WTC11 (cell line): Measurements from ENCODE around the gene TRIM16. TPM values are rescaled to one million over a fixed set of nuclear protein-coding genes. Genes with fewer than 3 reads are reported as not detected.
"Not testable (repeated sequence)": the region's sequence is repeated elsewhere in the genome, so short reads cannot be mapped to it uniquely, and the experiment has no call there.

ENCODE experiments used
- ATAC-seq: fragments of 200-7000 bp; cut with Tn5 transposase; 2 replicates; pipeline ENCODE4 v1.10.0; 2021; ENCODE audit warnings: mild to moderate bottlenecking, moderate library complexity
- Bru-seq: library from RNA; stranded (reverse); fragments of 400-500 nt; gene quantifications from one replicate; lab custom pipeline; 2021; lab: Mats Ljungman, UMichigan
- CTCF ChIA-PET: fragments of 300-600 bp; sonication (Branson Sonifier 250); formaldehyde crosslinking; loops from one replicate; lab custom pipeline; 2021; ENCODE audit warnings: antibody characterized with exemption; lab: Charles Lee
- POLR2A ChIA-PET: fragments of 350-600 bp; sonication (Branson Sonifier 250); formaldehyde crosslinking; loops from one replicate; lab custom pipeline; 2021; ENCODE audit warnings: antibody characterized with exemption; lab: Charles Lee
- DNase-seq: peaks from one replicate; pipeline ENCODE4 v3.0.0; 2021; ENCODE audit warnings: low spot score
- H3K27ac Mint-ChIP-seq: 2 replicates; pipeline ENCODE4 v1.8.0; 2021; ENCODE audit warnings: mixed read lengths
- H3K27me3 Mint-ChIP-seq: 2 replicates; pipeline ENCODE4 v1.8.0; 2021; ENCODE audit warnings: low read depth, mild to moderate bottlenecking, moderate library complexity, mixed read lengths
- H3K36me3 Mint-ChIP-seq: 2 replicates; pipeline ENCODE4 v1.8.0; 2021; ENCODE audit warnings: mixed read lengths
- H3K4me1 Mint-ChIP-seq: 2 replicates; pipeline ENCODE4 v1.8.0; 2022; ENCODE audit warnings: mixed read lengths
- H3K4me3 Mint-ChIP-seq: 2 replicates; pipeline ENCODE4 v1.8.0; 2021; ENCODE audit warnings: mild to moderate bottlenecking, moderate library complexity, mixed read lengths
- H3K9me3 Mint-ChIP-seq: 2 replicates; pipeline ENCODE4 v1.8.0; 2021; ENCODE audit warnings: mixed read lengths
- GABPB1 ChIP-seq: sonication (generic); formaldehyde crosslinking; IDR thresholded peaks from 2 replicates; pipeline ENCODE4 v1.8.1; 2023; ENCODE audit warnings: mild to moderate bottlenecking, missing genetic modification reagents
- MAX ChIP-seq: sonication (generic); formaldehyde crosslinking; IDR thresholded peaks from 2 replicates; pipeline ENCODE4 v1.8.0; 2022; ENCODE audit warnings: mild to moderate bottlenecking, missing genetic modification reagents
- long read RNA-seq, 3 experiments: library from RNA in 1 of 3; library from capped mRNA in 1 of 3; library from polyadenylated mRNA in 1 of 3; unstranded in 2 of 3; stranded (forward) in 1 of 3; transcript quantifications; one replicate each; pipeline ENCODE4 v2.0.0, GENCODE V29; 2021
- total RNA-seq: library from RNA; stranded (reverse); gene quantifications from 3 replicates; pipeline ENCODE4 v1.2.3, GENCODE V29; 2021

Gene TRIM16
- total RNA-seq (20.6 to 27.8 TPM (median 26.8 TPM) in 3 replicates), Bru-seq, nascent RNA (percentile 86 among the genes with signal in this experiment)
- long read RNA-seq, experiment 1, partial matches to known transcripts = 12 of 28 reads
- long read RNA-seq, experiment 1, other reads (novel, unspliced or antisense) = 14 of 28 reads
- long read RNA-seq, experiment 2, partial matches to known transcripts = 2 of 16 reads
- long read RNA-seq, experiment 2, other reads (novel, unspliced or antisense) = 11 of 16 reads
- long read RNA-seq, experiment 3, partial matches to known transcripts = 0 of 4 reads
- long read RNA-seq, experiment 3, other reads (novel, unspliced or antisense) = 4 of 4 reads

GRCh38 chr17:15683824-15684478 lies at the start of gene TRIM16:
TRIM16 (minus strand) TSS chr17:15684311; CDS start chr17:15651609, 32,702 bp downstream.
- POLR2A ChIA-PET, H3K27ac Mint-ChIP-seq, H3K9me3 Mint-ChIP-seq, H3K27me3 Mint-ChIP-seq: not testable (repeated sequence)
- DNase-seq = peak; percentile 41
- peak; percentile 82 for ATAC-seq
- H3K4me1 Mint-ChIP-seq = peaks cover 14% of the 10 kb centered on the region
- TF ChIP-seq GABPB1 (CRISPR knock-in tag) (0 out of 2 replicates have a peak, but pooled peaks have one; percentile 43), MAX (CRISPR knock-in tag) (peak; percentile 34; the same call in 1 of the 2 replicates)
- peak within 1 kb of the TSS; percentile 93 for H3K4me3 Mint-ChIP-seq
- H3K36me3 Mint-ChIP-seq = peaks cover 14% of the 10 kb centered on the region
- CTCF ChIA-PET = interaction anchor here (1.1 kb wide), 1 partner anchor 435 kb away, joined by 3 read pairs; no protein-coding TSS in a partner anchor

DNA sequence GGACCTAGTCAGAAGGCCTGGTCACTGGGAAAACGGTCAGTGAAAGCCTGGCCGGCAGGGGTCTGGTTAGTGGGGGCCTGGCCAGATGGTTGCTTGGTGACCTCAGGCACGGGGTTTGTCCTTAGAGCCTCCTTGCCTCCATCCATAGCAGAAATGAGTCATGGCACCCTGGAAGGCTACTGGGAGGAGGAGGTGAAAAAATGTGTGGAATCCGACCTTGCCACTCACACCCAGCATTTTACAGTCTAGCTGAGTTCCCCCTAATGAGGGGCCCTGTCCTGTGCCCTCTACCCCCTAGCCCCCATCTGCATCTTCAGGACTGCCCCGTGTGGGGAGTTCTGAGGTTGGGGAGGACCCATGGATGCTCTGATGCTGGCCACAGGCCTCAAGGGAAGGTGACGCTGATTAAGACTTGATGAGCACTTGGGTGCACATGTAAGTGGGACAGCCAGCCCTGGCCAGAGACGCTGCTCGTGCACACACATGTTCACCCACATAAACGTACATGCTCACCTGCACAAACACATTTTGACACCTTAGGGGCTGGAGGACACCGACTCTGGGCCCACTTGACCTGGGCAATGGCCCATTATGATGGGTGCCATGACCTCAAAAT lies 49.2 kb upstream of the TRIM16 start:
- H3K27me3 Mint-ChIP-seq, CTCF ChIA-PET, DNase-seq, H3K4me1 Mint-ChIP-seq, H3K9me3 Mint-ChIP-seq, POLR2A ChIA-PET, H3K36me3 Mint-ChIP-seq, H3K27ac Mint-ChIP-seq, ATAC-seq, H3K4me3 Mint-ChIP-seq: not testable (repeated sequence)

GRCh38 chr17:15731900-15732299 lies 47.8 kb upstream of the TRIM16 start, which contains the start of gene TBC1D26:
TBC1D26 (plus strand) TSS chr17:15732283; CDS start chr17:15735349, 3,066 bp downstream.
- POLR2A ChIA-PET, H3K36me3 Mint-ChIP-seq, H3K9me3 Mint-ChIP-seq, H3K27ac Mint-ChIP-seq, H3K4me3 Mint-ChIP-seq, H3K27me3 Mint-ChIP-seq, DNase-seq, CTCF ChIA-PET, ATAC-seq, H3K4me1 Mint-ChIP-seq: not testable (repeated sequence)

DNA sequence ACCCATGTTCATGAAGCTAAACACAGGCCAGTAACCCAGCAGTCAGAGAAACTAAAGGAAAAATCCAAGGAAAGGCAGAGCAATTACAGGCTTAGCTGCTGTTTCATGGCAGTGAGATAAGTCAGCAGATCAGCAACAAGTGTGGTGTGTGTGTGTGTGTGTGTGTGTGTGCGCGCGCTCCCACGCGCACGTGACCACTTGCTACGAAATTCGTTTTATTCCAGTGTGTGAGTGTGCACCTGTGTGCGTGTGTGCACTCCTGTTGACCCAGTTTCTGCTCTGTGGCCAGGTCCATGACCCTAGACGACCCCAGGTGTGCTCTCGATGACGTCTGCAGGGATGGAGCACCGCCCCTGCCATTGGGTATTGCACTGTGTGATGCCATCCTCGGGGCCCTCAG lies 46.4 kb upstream of the TRIM16 start:
- H3K27me3 Mint-ChIP-seq, POLR2A ChIA-PET, ATAC-seq, CTCF ChIA-PET, H3K27ac Mint-ChIP-seq, H3K36me3 Mint-ChIP-seq, H3K9me3 Mint-ChIP-seq, DNase-seq, H3K4me3 Mint-ChIP-seq, H3K4me1 Mint-ChIP-seq: not testable (repeated sequence)

GRCh38 chr17:15716601-15717563 lies 32.8 kb upstream of the TRIM16 start:
- H3K27me3 Mint-ChIP-seq, CTCF ChIA-PET, H3K27ac Mint-ChIP-seq, H3K4me1 Mint-ChIP-seq, ATAC-seq, H3K4me3 Mint-ChIP-seq, DNase-seq, POLR2A ChIA-PET: not testable (repeated sequence)
- Mint-ChIP-seq H3K9me3 (peaks cover 52% of the 10 kb centered on the region), H3K36me3 (peaks cover 82% of the 10 kb centered on the region)

DNA sequence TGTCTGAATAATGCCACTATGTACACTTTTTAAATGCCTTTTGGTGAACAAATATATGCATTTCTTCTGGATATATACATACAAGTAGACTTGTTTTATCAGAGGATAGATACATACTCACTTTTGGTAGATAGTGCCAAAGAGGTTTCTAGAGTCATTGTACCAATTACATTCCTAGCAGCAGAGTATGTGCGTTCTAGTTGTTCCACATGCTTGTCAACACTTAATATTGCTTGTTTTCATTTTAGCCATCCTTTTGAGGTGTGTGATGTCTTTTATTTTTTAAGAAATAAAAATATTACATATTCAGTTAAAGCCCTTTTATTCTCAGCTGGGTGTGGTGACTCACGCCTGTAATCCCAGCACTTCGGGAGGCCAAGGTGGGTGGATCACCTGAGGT lies 24.8 kb upstream of the TRIM16 start:
- ATAC-seq, H3K27ac Mint-ChIP-seq, CTCF ChIA-PET, DNase-seq, H3K27me3 Mint-ChIP-seq, POLR2A ChIA-PET, H3K4me3 Mint-ChIP-seq, H3K4me1 Mint-ChIP-seq: not testable (repeated sequence)
- peaks cover 83% of the 10 kb centered on the region for H3K36me3 Mint-ChIP-seq
- peaks cover 41% of the 10 kb centered on the region for H3K9me3 Mint-ChIP-seq

GRCh38 chr17:15704813-15705212 lies 20.7 kb upstream of the TRIM16 start:
- CTCF ChIA-PET, H3K4me1 Mint-ChIP-seq, H3K27ac Mint-ChIP-seq, H3K27me3 Mint-ChIP-seq, POLR2A ChIA-PET, DNase-seq, H3K4me3 Mint-ChIP-seq, ATAC-seq: not testable (repeated sequence)
- peaks cover 61% of the 10 kb centered on the region for H3K36me3 Mint-ChIP-seq
- peaks cover 24% of the 10 kb centered on the region for H3K9me3 Mint-ChIP-seq

DNA sequence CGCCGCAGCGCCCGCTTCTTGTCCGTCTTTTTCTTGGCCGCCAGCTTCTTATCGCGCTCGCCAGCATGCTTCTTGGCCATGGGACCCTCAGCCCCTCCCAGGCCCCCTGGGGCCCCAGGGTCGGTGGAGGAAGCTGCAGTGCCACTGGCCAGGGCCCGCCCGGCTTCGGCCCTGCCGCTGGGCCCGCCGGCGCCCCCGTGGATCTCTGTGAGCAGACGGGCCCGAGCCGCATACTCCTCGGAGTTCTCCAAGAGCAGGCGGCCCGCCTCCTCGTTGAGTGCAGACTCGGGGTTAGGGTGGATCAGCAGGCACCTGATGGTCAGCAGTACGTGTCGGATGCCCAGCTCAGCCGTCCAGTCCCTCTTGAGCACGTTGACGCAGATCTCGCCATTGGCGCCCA lies 20.1 kb upstream of the TRIM16 start:
- not testable (repeated sequence) for DNase-seq, H3K27me3 Mint-ChIP-seq
- peaks cover 19% of the 10 kb centered on the region for H3K9me3 Mint-ChIP-seq

GRCh38 chr17:15699937-15700336 lies 15.8 kb upstream of the TRIM16 start:
- H3K27ac Mint-ChIP-seq, POLR2A ChIA-PET, DNase-seq, H3K27me3 Mint-ChIP-seq, H3K4me1 Mint-ChIP-seq, H3K9me3 Mint-ChIP-seq, CTCF ChIA-PET: not testable (repeated sequence)
- peak; percentile 9 for ATAC-seq
- Mint-ChIP-seq H3K4me3 (peak overlapping the region; percentile 84), H3K36me3 (peaks cover 19% of the 10 kb centered on the region)

More for the DNA sequence above, 20.1 kb upstream of the TRIM16 start:
- POLR2A ChIA-PET, H3K27ac Mint-ChIP-seq, H3K4me3 Mint-ChIP-seq, CTCF ChIA-PET, H3K4me1 Mint-ChIP-seq, ATAC-seq: not testable (repeated sequence)
- peaks cover 55% of the 10 kb centered on the region for H3K36me3 Mint-ChIP-seq
